Measurements from ENCODE around the gene TSEN2.
"Not testable (repeated sequence)": the region's sequence is repeated elsewhere in the genome, so short reads cannot be mapped to it uniquely, and the experiment has no call there.

The TSEN2 gene

GRCh38 chr3:12472796-12473195 lies 11.5 kb upstream of the TSEN2 start:
- no peak for DNase-seq

DNA sequence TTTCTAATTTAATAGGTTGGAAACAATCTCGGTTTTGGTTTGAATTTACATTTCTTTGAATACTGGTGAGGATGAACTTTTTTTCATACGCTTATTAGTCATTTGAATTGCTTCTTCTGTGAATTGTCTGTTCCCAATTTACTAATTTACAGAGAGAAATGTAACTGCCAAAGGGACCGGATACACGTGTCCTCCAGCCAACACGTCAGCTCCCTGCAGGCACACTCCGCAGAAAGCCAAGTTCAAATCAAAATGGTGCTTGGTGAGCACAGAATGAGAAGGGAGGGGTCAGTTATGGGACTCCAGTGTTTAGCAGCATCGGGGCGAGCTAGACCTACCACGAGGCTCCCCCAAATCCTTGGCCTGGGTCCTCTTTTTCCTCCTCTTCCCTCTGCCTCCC lies 10.8 kb upstream of the TSEN2 start:
- DNase-seq: no peak

DNA sequence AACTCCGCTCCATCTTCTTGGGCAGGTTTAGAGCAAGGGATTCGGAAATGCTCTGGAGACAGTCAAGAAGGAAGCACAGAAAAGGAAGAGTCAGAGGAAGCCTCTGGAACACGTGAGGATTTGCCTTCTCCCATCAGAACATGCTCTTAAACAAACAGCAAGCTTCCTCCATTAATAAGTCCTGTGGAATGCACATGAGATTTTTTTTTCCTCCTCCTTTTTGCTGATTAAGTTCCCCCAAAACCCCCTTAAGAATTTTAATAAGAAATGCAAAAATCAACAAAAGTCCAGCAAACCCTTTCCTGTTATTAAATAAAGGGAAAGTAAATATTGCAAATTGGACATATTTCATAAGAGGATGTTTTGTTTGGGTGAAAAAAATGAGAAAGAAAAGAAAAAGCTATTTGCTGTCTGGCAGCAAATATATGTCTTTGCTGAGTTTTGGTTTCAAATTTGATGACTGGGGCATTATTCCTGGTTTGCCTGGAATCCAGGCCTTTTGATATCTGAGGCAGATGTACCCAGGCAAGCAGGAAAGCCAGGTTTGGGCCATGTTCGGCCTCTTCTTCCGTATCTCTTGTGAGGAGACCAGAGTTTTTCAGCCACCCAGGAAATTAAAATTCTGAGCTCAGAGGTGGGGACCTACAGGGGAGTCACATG lies 7.9 kb upstream of the TSEN2 start:
- DNase-seq: no peak

DNA sequence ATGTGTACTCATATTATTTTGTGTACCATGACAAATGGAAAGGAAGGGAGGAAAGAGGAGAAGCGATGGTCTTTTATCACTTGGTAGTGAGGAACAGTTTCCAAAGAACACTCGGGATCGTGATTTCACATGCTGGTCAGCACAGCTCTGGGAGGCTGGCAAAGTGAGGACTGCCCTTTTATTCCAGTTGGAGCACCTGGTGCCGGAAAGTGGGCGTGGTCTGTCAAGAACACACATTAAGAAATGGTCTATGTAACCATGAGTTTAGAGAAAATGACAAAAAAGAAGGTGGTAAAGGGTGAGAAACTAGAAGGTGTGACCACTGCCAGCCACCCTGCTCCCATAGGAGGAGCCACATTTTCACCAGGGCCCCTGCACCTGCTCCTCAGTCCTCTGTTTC lies 7.0 kb upstream of the TSEN2 start:
- no peak for DNase-seq

DNA sequence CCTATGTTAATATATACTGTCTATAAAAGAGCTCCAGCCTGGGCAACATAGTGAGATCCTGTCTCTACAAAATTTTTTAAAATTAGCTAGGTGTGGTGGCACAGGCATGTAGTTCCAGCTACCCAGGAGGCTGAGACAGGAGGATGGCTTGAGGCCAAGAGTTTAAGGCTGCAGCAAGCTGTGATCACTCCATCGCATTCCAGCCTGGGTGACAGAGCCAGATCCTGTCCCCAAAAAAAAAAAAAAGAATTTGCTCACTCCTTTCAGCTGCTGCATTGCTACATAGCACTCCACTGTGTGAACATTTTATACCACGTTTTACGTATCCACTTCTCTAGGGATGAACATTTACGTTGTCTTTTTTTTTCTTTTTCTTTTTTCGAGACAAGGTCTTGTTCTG lies 6.0 kb upstream of the TSEN2 start:
- no peak for DNase-seq

- DNase-seq: not testable (repeated sequence)
These were observed 5.1 kb upstream of the TSEN2 start for GRCh38 chr3:12479198-12479597.

GRCh38 chr3:12479919-12480427 lies 4.3 kb upstream of the TSEN2 start:
- DNase-seq: peak in 2 of 6 experiments; percentile 46 to 68

GRCh38 chr3:12483410-12483809 lies 870 bp upstream of the TSEN2 start:
- no peak for DNase-seq

DNA sequence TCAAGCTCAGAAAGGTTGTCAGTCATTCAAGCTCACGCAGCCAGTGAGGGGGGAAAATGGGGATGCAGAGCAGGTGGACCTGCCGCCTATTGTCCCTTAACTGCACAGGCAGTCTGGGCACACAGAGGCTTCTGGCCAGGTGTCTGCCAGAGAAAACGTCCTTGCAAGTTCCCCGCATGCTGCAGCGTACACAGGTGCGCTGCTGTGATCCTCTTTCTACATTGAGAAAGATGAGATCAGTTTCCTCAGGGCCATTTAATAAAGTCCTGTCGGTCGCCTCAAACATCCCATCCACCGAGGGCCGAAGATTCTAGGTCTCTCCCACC lies 445 bp upstream of the TSEN2 start:
- no peak for DNase-seq

DNA sequence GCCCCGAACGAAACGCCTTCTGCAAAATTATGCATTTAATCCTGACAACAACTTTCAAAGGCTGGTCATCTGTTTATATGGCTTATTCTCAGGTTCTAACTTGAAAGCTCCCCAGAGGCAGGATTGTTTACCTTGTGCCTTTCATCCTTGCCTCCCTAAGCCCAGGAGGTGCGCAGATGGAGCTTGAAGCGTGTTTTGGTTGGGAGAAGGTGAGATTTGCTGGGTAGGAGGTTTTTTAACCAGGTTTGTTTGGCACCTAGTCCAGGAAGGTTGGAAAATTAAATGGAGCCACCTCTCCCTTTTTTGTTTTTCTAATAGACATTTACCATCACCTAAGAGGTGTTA lies 675 bp downstream of the TSEN2 start:
- no peak for DNase-seq

GRCh38 chr3:12486001-12486400 lies 1.7 kb downstream of the TSEN2 start:
- no peak for DNase-seq

GRCh38 chr3:12486916-12487315 lies 2.6 kb downstream of the TSEN2 start:
- no peak for DNase-seq

DNA sequence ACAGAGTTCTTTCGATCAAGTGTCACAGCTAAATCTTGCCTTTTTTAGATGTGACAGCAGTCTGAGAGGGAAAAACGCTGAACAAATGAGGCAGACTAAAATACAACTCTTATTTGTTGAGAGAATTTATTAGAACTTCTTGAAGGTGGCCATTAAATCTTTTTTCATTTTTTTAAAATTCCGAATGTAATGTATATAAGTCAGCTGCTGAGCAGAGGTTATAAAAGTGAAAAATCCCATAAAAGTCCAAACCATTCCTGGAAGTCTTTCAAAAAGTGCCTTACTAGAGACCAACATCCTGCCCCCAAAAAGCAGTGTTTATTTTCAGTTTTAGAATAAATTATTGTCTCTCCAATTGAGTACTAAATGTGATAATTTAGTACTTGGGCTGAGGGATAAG lies 3.1 kb downstream of the TSEN2 start:
- no peak for DNase-seq

DNA sequence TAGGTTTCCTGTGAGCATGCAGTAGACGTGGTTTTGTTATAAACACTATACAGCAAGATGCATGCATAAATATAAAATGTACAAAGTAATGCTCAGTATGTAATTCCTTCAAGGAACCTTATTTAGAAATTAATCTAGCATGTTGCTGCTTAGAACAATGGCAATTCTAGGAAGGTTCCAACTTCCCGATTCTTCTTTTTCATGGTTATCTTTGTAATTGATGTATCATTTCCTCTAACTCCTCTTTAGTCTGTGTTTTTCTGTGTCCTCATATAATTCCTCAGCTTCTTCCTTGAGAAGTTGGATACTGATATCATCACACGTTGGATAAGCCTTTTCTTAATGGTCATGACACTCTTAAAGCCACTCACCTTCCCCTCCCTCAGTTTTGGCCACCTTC lies 3.5 kb downstream of the TSEN2 start:
- no peak for DNase-seq

GRCh38 chr3:12489368-12489767 lies 5.1 kb downstream of the TSEN2 start:
- no peak for DNase-seq

- DNase-seq: no peak
These were observed 5.6 kb downstream of the TSEN2 start for GRCh38 chr3:12489832-12490231.

GRCh38 chr3:12490547-12490946 lies 6.3 kb downstream of the TSEN2 start:
- no peak for DNase-seq

- no peak for DNase-seq
These were observed 11.6 kb downstream of the TSEN2 start for GRCh38 chr3:12495749-12496452.

DNA sequence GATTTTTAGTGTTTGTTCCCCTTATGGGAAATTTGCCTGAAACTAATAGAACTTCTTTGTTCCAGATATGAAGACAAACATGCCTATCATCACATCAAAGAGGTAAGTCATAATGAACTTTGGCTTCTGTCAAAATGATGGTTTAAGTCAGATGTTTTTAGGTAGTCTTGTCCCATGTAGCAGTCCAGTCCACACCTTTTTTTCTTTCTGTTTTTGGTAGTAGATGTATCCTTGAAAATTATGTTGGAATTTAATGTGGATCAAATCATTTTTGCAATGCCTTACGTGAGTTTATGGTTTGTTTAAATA lies 12.1 kb downstream of the TSEN2 start:
- no peak for DNase-seq

DNA sequence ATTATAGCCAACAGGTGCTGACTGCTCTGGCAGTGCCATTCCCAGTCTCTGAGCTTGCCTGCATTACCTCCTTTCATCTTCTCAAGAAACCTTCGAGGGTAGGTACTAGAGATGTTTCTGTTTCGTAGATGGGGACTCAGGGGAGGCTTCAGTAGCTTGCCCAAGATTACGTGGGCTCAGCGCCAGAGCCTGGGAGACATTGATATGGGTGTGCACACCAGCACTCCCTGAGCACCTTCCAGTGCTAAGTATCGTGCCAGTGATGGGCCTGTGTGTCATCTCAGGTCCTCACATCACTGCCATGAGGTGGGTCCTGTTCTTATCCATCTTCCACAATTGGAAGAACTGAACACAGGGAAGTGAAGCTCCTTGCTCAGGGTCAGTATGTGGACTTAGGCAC lies 15.2 kb downstream of the TSEN2 start:
- DNase-seq: no peak

DNA sequence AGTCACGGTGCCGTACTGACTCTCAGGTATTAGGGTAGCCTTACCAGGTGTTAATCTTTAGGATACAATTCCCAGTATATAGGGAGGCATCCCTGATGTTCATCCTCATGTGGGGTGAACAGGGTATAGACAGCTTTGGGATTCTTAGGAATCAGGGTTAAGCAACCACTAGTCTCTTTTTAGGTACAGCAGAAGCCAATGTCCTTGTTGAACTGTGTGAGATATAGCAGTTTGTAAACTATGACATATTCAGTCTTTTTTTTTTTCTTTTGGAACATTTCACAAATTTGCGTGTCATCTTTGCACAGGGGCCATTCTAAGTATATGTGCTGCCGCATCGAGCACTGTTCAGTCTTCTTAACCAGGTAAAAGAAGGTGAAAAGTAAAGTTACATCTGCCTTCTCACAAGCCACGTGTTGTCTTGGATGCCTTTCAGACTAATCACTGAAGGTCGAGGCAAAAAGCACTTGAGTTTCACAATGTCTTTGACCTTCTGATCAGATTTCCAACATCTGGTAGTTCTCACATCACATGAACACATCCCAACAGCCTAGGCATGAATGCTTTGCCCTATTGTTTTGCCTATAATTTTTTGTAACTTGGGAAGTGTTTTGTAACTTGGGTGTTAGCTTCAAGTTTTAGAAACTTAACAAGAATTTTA lies 17.2 kb downstream of the TSEN2 start:
- DNase-seq: no peak

GRCh38 chr3:12503126-12503957 lies 19.1 kb downstream of the TSEN2 start:
- DNase-seq: no peak

- no peak for DNase-seq
These were observed 22.0 kb downstream of the TSEN2 start for GRCh38 chr3:12506201-12506709.
